Tibial nerve (tissue), 4 donors: ENCODE data around the gene ELMO1. TPM values are rescaled to one million over a fixed set of nuclear protein-coding genes. Genes with fewer than 3 reads are reported as not detected.

ENCODE experiments used
- DNase-seq, 2 donors: peaks; one replicate each; pipeline ENCODE4 v3.0.0-alpha.2; 2019; ENCODE audit warnings: low spot score in 2 of 2
- H3K27ac ChIP-seq, 4 donors: fragments of 200-600 bp; sonication (generic) in 3 of 4; one replicate each; pipeline ENCODE4 v1.5.1; 2017 to 2019; ENCODE audit warnings: mild to moderate bottlenecking in 1 of 4
- H3K27me3 ChIP-seq, 2 donors: fragments of 200-600 bp; sonication (generic) in 1 of 2; one replicate each; pipeline versions ENCODE4 v1.5.1 to v1.6.0; 2017 to 2019
- H3K36me3 ChIP-seq, 3 donors: fragments of 200-600 bp; sonication (generic); one replicate each; pipeline ENCODE4 v1.5.1; 2018 to 2019
- H3K4me1 ChIP-seq, 4 donors: fragments of 200-600 bp; sonication (generic) in 3 of 4; one replicate each; pipeline ENCODE4 v1.5.1; 2017 to 2019
- H3K4me3 ChIP-seq, 4 donors: fragments of 200-600 bp; sonication (generic) in 3 of 4; one replicate each; pipeline ENCODE4 v1.5.1; 2017 to 2019; ENCODE audit warnings: mild to moderate bottlenecking in 1 of 4, moderate library complexity in 1 of 4
- H3K9me3 ChIP-seq, 4 donors: fragments of 200-600 bp; sonication (generic) in 3 of 4; one replicate each; pipeline ENCODE4 v1.5.1; 2017 to 2019
- EP300 ChIP-seq, 2 donors: sonication (generic); formaldehyde crosslinking; IDR thresholded peaks; one replicate each; pipeline ENCODE4 v1.6.1; 2017; ENCODE audit warnings: antibody characterized with exemption in 2 of 2, mild to moderate bottlenecking in 1 of 2
- POLR2A ChIP-seq, 2 donors: fragments of 450-650 bp; IDR thresholded peaks; one replicate each; pipeline ENCODE4 v1.6.1; 2017; ENCODE audit warnings: antibody characterized with exemption in 2 of 2, mild to moderate bottlenecking in 2 of 2, moderate library complexity in 2 of 2
- WGBS, 2 donors: methylation state at CpG; one replicate each; pipeline ENCODE4 v1.1.5; 2018; 5-methylcytosine and 5-hydroxymethylcytosine counted together
- total RNA-seq, 4 donors: library from RNA; depleted of rRNA; stranded (reverse); fragments of >200 nt; gene quantifications; one replicate each; pipeline ENCODE4 v1.1.0, GENCODE V29; 2016
- TF ChIP-seq, protein P1 (sequence below), 5 experiments: fragments of 200-600 bp in 3 of 5; fragments of 450-650 bp in 2 of 5; sonication (generic) in 3 of 5; IDR thresholded peaks; one replicate each; pipeline ENCODE4 v1.5.1; 2016 to 2019; ENCODE audit warnings: antibody characterized with exemption in 5 of 5, mild to moderate bottlenecking in 3 of 5, moderate library complexity in 2 of 5

The ELMO1 gene
- total RNA-seq, 4 donors from 2014 or later = 196 to 328 (median 268) TPM

GRCh38 chr7:36949711-36950600, 498.7 kb downstream of the ELMO1 start:
- Histone ChIP-seq H3K4me3 (no peak overlapping the region), H3K4me1 (peaks cover 0 to 29% (median 6%) of the 10 kb centered on the region in 4 donors), H3K9me3 (no peaks in the 10 kb centered on the region), H3K36me3 (no peaks in the 10 kb centered on the region), H3K27ac (no peak overlapping the region), H3K27me3 (no peaks in the 10 kb centered on the region)
- TF ChIP-seq, protein P1, sequence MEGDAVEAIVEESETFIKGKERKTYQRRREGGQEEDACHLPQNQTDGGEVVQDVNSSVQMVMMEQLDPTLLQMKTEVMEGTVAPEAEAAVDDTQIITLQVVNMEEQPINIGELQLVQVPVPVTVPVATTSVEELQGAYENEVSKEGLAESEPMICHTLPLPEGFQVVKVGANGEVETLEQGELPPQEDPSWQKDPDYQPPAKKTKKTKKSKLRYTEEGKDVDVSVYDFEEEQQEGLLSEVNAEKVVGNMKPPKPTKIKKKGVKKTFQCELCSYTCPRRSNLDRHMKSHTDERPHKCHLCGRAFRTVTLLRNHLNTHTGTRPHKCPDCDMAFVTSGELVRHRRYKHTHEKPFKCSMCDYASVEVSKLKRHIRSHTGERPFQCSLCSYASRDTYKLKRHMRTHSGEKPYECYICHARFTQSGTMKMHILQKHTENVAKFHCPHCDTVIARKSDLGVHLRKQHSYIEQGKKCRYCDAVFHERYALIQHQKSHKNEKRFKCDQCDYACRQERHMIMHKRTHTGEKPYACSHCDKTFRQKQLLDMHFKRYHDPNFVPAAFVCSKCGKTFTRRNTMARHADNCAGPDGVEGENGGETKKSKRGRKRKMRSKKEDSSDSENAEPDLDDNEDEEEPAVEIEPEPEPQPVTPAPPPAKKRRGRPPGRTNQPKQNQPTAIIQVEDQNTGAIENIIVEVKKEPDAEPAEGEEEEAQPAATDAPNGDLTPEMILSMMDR (IDR thresholded peaks at IDR 0.05) = no peak
- TF ChIP-seq POLR2A (IDR thresholded peaks at IDR 0.05) (no peak), EP300 (IDR thresholded peaks at IDR 0.05) (peak in 1 of 2 donors; percentile 73)
- WGBS, 2 donors = 64 to 68% methylated on average over 8 of the region's 8 CpGs
- DNase-seq = peak; percentile 23 to 73

- no peak for DNase-seq
- Histone ChIP-seq H3K27me3 (no peaks in the 10 kb centered on the region), H3K27ac (no peak overlapping the region), H3K9me3 (no peaks in the 10 kb centered on the region), H3K4me3 (no peak overlapping the region), H3K36me3 (peaks cover 0 to 4% (median 0%) of the 10 kb centered on the region in 3 donors), H3K4me1 (peaks cover 0 to 32% (median 11%) of the 10 kb centered on the region in 4 donors)
- 70 to 79% methylated on average over 2 of the region's 2 CpGs for WGBS, 2 donors
- TF ChIP-seq EP300 (IDR thresholded peaks at IDR 0.05) (no peak), POLR2A (IDR thresholded peaks at IDR 0.05) (no peak)
- TF ChIP-seq, protein P1 (IDR thresholded peaks at IDR 0.05) = no peak
Observed at GRCh38 chr7:36946401-36946739, 502.3 kb downstream of the ELMO1 start.

DNA sequence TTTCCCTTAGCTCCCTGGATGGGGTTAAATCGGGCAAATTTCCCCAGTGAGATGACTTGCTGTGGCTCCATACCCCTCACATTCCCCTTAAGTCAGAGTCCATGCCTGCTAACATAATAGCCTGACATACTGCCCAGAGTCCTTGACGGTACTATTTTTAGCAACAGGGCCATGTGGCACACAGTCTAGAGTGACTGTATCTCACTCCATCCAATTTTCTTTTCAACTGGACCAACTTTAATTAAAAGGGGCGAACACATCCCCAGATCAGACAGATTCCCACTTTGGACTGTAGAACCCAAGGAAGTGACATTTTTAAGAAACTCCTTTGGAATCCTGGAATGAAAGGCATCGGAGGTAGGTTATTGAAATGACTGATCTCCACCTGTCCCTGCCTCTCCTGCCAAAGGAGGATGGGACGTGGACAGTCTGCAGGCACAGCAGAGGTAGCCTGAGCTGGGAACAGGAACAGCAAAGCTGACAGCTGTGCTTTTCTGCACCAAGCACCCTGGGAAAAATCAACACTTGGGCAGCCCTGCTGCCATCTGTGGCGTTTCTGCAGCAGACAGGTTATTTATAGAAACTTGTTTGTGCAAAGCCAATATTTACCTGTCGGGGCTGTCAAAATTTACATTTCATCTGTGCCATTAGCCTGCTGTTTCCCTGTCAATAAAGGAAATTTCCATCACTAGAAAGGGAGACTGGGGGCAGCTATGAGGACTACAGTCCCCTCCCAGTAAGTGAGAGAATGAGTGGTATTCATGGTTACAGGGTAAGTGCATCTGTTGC, 502.9 kb downstream of the ELMO1 start:
- H3K9me3 ChIP-seq = no peaks in the 10 kb centered on the region
- no peak overlapping the region for H3K27ac ChIP-seq
- no peaks in the 10 kb centered on the region for H3K27me3 ChIP-seq
- H3K4me3 ChIP-seq = no peak overlapping the region
- peaks cover 0 to 10% (median 0%) of the 10 kb centered on the region in 3 donors for H3K36me3 ChIP-seq
- no peak for TF ChIP-seq EP300 (IDR thresholded peaks at IDR 0.05)
- TF ChIP-seq, protein P1 (IDR thresholded peaks at IDR 0.05) = no peak
- no peak for TF ChIP-seq POLR2A (IDR thresholded peaks at IDR 0.05)
- no peak for DNase-seq
- 70 to 74% methylated on average over 7 of the region's 7 CpGs for WGBS, 2 donors
- peaks cover 0 to 28% (median 11%) of the 10 kb centered on the region in 4 donors for H3K4me1 ChIP-seq

DNA sequence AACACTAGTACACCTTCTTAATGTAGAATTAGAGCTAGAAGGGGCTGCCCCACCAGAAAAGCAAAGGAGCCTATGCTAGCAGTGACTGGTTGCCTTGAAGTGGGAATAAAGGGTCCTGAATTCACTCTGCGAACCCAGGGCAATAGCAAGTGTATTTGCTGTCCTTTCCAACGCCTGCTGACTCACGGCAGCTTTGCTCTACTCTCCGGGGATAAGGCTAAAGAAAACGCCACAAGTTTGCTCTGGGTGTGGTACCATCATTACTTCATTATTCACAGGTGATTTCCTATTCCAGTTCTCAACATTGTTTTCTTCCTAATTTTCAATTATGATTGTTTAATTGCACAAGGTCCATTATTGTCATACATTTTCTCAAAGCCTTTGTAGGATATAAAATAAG, 503.8 kb downstream of the ELMO1 start:
- 85% methylated on average over 5 of the region's 5 CpGs for WGBS, 2 donors

More for the DNA sequence above, 503.8 kb downstream of the ELMO1 start:
- H3K4me1 ChIP-seq = peaks cover 0 to 20% (median 6%) of the 10 kb centered on the region in 4 donors
- no peaks in the 10 kb centered on the region for H3K27me3 ChIP-seq
- peaks cover 0 to 17% (median 2%) of the 10 kb centered on the region in 3 donors for H3K36me3 ChIP-seq
- peaks cover 0 to 9% (median under 1%) of the 10 kb centered on the region in 4 donors for H3K9me3 ChIP-seq
- H3K27ac ChIP-seq = no peak overlapping the region
- no peak overlapping the region for H3K4me3 ChIP-seq
- no peak for DNase-seq
- TF ChIP-seq POLR2A (IDR thresholded peaks at IDR 0.05) (no peak), EP300 (IDR thresholded peaks at IDR 0.05) (no peak)
- TF ChIP-seq, protein P1 (IDR thresholded peaks at IDR 0.05) = no peak
